Sigmoid colon (tissue), 4 donors: Measurements from ENCODE around the gene LHX6.

ENCODE experiments used
- EP300 ChIP-seq, 4 donors: sonication (generic); formaldehyde crosslinking; IDR thresholded peaks; one replicate each; pipeline ENCODE4 v1.6.1; 2017; ENCODE audit warnings: antibody characterized with exemption in 4 of 4
- POLR2AphosphoS5 ChIP-seq, 4 donors: sonication (generic); formaldehyde crosslinking; IDR thresholded peaks; one replicate each; pipeline ENCODE4 v1.6.1; 2017; ENCODE audit warnings: antibody characterized with exemption in 4 of 4
- TF ChIP-seq, protein P1 (sequence below), 4 experiments: fragments of 450-650 bp in 3 of 4; fragments of 200-600 bp in 1 of 4; IDR thresholded peaks; one replicate each; pipeline ENCODE4 v1.5.1; 2016 to 2019; ENCODE audit warnings: antibody characterized with exemption in 4 of 4, mild to moderate bottlenecking in 3 of 4, moderate library complexity in 2 of 4

DNA sequence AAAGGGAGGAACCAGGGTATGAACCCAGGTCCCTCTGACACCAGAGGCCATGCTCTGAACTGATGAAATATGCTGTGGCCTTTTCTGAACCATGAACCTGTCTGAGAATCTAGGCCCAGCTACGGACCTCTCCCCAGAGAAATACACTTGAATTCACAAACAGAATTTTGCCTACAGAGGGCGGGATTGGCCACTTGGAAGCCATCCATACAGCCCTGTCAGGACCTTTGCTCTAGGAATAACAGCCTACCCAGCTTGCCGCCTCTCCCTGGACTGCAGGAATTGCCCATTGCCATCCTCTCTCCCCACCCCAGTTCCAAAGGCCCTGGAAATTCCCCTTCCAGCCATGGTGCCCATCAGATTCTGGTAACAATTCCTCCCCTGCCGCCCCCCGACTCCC lies 42.5 kb downstream of the LHX6 start:
- TF ChIP-seq, protein P1, sequence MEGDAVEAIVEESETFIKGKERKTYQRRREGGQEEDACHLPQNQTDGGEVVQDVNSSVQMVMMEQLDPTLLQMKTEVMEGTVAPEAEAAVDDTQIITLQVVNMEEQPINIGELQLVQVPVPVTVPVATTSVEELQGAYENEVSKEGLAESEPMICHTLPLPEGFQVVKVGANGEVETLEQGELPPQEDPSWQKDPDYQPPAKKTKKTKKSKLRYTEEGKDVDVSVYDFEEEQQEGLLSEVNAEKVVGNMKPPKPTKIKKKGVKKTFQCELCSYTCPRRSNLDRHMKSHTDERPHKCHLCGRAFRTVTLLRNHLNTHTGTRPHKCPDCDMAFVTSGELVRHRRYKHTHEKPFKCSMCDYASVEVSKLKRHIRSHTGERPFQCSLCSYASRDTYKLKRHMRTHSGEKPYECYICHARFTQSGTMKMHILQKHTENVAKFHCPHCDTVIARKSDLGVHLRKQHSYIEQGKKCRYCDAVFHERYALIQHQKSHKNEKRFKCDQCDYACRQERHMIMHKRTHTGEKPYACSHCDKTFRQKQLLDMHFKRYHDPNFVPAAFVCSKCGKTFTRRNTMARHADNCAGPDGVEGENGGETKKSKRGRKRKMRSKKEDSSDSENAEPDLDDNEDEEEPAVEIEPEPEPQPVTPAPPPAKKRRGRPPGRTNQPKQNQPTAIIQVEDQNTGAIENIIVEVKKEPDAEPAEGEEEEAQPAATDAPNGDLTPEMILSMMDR (IDR thresholded peaks at IDR 0.05) = no peak
- TF ChIP-seq POLR2AphosphoS5 (IDR thresholded peaks at IDR 0.05) = no peak
- no peak for TF ChIP-seq EP300 (IDR thresholded peaks at IDR 0.05)
